Stimulated activated CD4-positive, alpha-beta T cell treated with anti-CD3 and anti-CD28 coated beads, Interleukin-1b, Interleukin-23, amount 100 ng/mL, for 4 hours (primary cell): ENCODE data around the gene LDAH.

Experiments
- DNase-seq, 2 donors: peaks; one replicate each; pipeline ENCODE4 v3.0.0-alpha.2; 2020; ENCODE audit warnings: low read depth in 2 of 2

The LDAH gene

GRCh38 chr2:20652673-20653575, 170.0 kb downstream of the LDAH start:
- no peak for DNase-seq

GRCh38 chr2:20652141-20652540, 170.8 kb downstream of the LDAH start:
- no peak for DNase-seq

- no peak for DNase-seq
Observed at GRCh38 chr2:20651731-20652099, 171.2 kb downstream of the LDAH start.

- DNase-seq, result peak; percentile 76 to 88
Observed at GRCh38 chr2:20650877-20651730, 171.8 kb downstream of the LDAH start, which contains the start of gene HS1BP3. HS1BP3 (minus strand) TSS chr2:20651098; CDS start chr2:20651063, 35 bp downstream.

GRCh38 chr2:20650393-20650876, 172.5 kb downstream of the LDAH start:
- no peak for DNase-seq

GRCh38 chr2:20649976-20650375, 172.9 kb downstream of the LDAH start:
- DNase-seq, result no peak

- DNase-seq, result no peak
Observed at GRCh38 chr2:20649576-20649975, 173.3 kb downstream of the LDAH start.

GRCh38 chr2:20648831-20649230, 174.1 kb downstream of the LDAH start:
- no peak for DNase-seq

- DNase-seq, result no peak
Observed at GRCh38 chr2:20648206-20648605, 174.7 kb downstream of the LDAH start.

- no peak for DNase-seq
Observed at GRCh38 chr2:20647738-20648137, 175.2 kb downstream of the LDAH start.

GRCh38 chr2:20647211-20647610, 175.7 kb downstream of the LDAH start:
- no peak for DNase-seq

- DNase-seq, result no peak
Observed at GRCh38 chr2:20646446-20646845, 176.5 kb downstream of the LDAH start.

- DNase-seq, result no peak
Observed at GRCh38 chr2:20645761-20646160, 177.1 kb downstream of the LDAH start.

GRCh38 chr2:20645301-20645701, 177.6 kb downstream of the LDAH start:
- no peak for DNase-seq

- DNase-seq, result no peak
Observed at GRCh38 chr2:20643826-20644225, 179.1 kb downstream of the LDAH start.

GRCh38 chr2:20643060-20643459, 179.8 kb downstream of the LDAH start:
- no peak for DNase-seq

- DNase-seq, result peak; percentile 55 to 73
Observed at GRCh38 chr2:20642055-20642971, 180.6 kb downstream of the LDAH start.

- DNase-seq, result no peak
Observed at GRCh38 chr2:20641123-20641985, 181.5 kb downstream of the LDAH start.

- no peak for DNase-seq
Observed at GRCh38 chr2:20640411-20641122, 182.3 kb downstream of the LDAH start.
